Activated B cell treated with CpG ODN at 0.5 μM for 24 hours (primary cell): ENCODE data around the gene GRK7. TPM values are rescaled to one million over a fixed set of nuclear protein-coding genes. Genes with fewer than 3 reads are reported as not detected.

Experiments used
- ATAC-seq: fragments of 200-7000 bp; cut with Tn5 transposase; one replicate; pipeline ENCODE4 v1.10.0; 2021; ENCODE audit warnings: low read depth, mild to moderate bottlenecking, moderate library complexity
- CTCF ChIA-PET: fragments of 350-600 bp; sonication (Branson Sonifier 250); formaldehyde crosslinking; loops from one replicate; lab custom pipeline; 2021; ENCODE audit warnings: antibody characterized with exemption; lab: Charles Lee
- POLR2A ChIA-PET: fragments of 350-600 bp; sonication (Branson Sonifier 250); formaldehyde crosslinking; loops from one replicate; lab custom pipeline; 2021; ENCODE audit warnings: antibody characterized with exemption; lab: Charles Lee
- DNase-seq: peaks from one replicate; pipeline ENCODE4 v3.0.0; 2022
- H3K27ac Mint-ChIP-seq: one replicate; pipeline ENCODE4 v1.8.0; 2020; ENCODE audit warnings: mixed read lengths
- H3K27me3 Mint-ChIP-seq: one replicate; pipeline ENCODE4 v1.8.0; 2021; ENCODE audit warnings: mixed read lengths
- H3K36me3 Mint-ChIP-seq: one replicate; pipeline ENCODE4 v1.8.0; 2021; ENCODE audit warnings: low read depth, mixed read lengths
- H3K4me1 Mint-ChIP-seq: one replicate; pipeline ENCODE4 v1.8.0; 2021; ENCODE audit warnings: mixed read lengths
- H3K4me3 Mint-ChIP-seq: one replicate; pipeline ENCODE4 v1.8.0; 2020; ENCODE audit warnings: mild to moderate bottlenecking, mixed read lengths
- H3K9me3 Mint-ChIP-seq: one replicate; pipeline ENCODE4 v1.8.0; 2020; ENCODE audit warnings: mixed read lengths
- CTCF ChIP-seq: fragments of 200-600 bp; IDR thresholded peaks from one replicate; pipeline ENCODE4 v1.8.0; 2022; ENCODE audit warnings: antibody characterized with exemption, mild to moderate bottlenecking
- intact Hi-C: fragments of 100-400 bp; cut with micrococcal nuclease; formaldehyde crosslinking; loops from one replicate; pipeline ENCODE4 v1.15.1; 2024
- total RNA-seq: library from RNA; stranded (reverse); gene quantifications from 2 replicates; pipeline ENCODE4 v1.2.3, GENCODE V29; 2022

GRK7 gene
- total RNA-seq, 1 donor from 2014 or later = not detected

GRCh38 chr3:141796081-141796888 is 33.1 kb downstream of the GRK7 start:
- peak; percentile 86 for ATAC-seq
- CTCF ChIA-PET = interaction anchor here (2.9 kb wide), 1 partner anchor 79 kb away, joined by 8 read pairs; no protein-coding TSS in a partner anchor
- H3K4me1 Mint-ChIP-seq = peaks cover 34% of the 10 kb centered on the region

DNA sequence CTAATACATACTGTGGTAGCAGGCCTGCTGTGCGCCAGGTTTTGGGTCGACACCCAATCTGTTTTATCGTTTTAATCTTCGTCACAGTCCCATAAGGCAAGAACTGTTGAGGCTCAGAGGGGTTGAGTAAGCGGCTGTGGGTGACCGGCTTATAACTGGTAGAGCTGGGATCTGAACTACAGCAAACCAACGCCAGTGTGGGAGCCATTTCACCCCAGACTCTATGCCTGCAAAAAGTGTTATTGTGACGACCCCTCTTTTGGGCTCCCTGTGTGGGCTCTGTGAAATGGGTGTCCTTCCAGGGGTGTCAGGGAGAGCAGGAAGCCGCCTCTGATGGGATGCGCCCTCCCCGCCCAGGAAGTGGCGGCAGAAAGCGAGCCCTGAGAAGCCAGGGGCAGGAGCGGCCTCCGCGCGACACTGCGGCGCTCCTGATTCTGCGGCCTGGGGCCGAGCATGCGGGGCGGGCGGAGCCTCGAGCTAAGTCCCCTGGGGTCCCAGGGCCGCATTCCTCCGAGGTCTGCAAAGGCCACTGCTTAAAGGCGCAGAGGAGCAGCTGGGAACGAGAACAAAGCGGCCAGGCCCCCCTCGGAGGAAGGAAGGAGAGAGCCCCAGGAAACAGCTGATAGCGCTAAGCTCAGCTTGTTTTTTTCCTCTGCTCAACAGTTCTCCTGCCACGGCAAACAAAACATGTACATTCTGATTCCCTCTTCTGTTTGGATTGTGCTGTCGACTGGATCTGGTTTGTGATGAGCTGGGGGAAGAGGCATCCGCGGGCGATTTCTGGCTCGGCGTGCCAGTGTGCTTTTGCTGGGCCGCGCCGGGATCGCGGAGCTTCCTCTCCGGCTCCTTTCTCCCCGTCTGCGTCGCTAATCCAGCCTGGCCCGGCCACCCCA is 33.9 kb downstream of the GRK7 start:
- no peaks in the 10 kb centered on the region for H3K9me3 Mint-ChIP-seq
- intact Hi-C loops = loop anchor here (1.0 to 2.0 kb wide), 3 partner anchors 59 to 232 kb away; partner anchors contain the start of genes ATP1B3 and RNF7
- H3K4me3 Mint-ChIP-seq = peak overlapping the region; percentile 85
- peak overlapping the region; percentile 85 for H3K27ac Mint-ChIP-seq
- H3K36me3 Mint-ChIP-seq = no peaks in the 10 kb centered on the region
- peaks cover 34% of the 10 kb centered on the region for H3K4me1 Mint-ChIP-seq
- ATAC-seq (peak; percentile 43), DNase-seq (peak; percentile 36)
- H3K27me3 Mint-ChIP-seq = peaks cover 2% of the 10 kb centered on the region
- ChIA-PET CTCF (interaction anchor here (2.9 kb wide), 1 partner anchor 78 kb away, joined by 8 read pairs; no protein-coding TSS in a partner anchor), POLR2A (interaction anchor here (2.1 to 2.2 kb wide), 3 partner anchors 59 to 80 kb away, joined by 18 to 21 read pairs (median 20); partner anchors contain the start of genes ATP1B3 and RNF7)
- no peak for TF ChIP-seq CTCF

More at GRCh38 chr3:141796081-141796888, 33.1 kb downstream of the GRK7 start:
- peak overlapping the region; percentile 85 for H3K4me3 Mint-ChIP-seq
- DNase-seq = peak; percentile 39
- H3K27ac Mint-ChIP-seq = peak overlapping the region; percentile 85
- H3K36me3 Mint-ChIP-seq = no peaks in the 10 kb centered on the region
- H3K9me3 Mint-ChIP-seq = no peaks in the 10 kb centered on the region
- no peak for TF ChIP-seq CTCF
- intact Hi-C loops = loop anchor here (1.0 to 2.0 kb wide), 3 partner anchors 58 to 233 kb away; partner anchors contain the start of genes ATP1B3 and RNF7
- peaks cover 2% of the 10 kb centered on the region for H3K27me3 Mint-ChIP-seq
- POLR2A ChIA-PET = interaction anchor here (2.1 to 2.2 kb wide), 3 partner anchors 58 to 81 kb away, joined by 18 to 21 read pairs (median 20); partner anchors contain the start of genes ATP1B3 and RNF7

- ChIA-PET CTCF (interaction anchor here (2.9 kb wide), 1 partner anchor 77 kb away, joined by 8 read pairs; no protein-coding TSS in a partner anchor), POLR2A (interaction anchor here (2.1 to 2.2 kb wide), 3 partner anchors 60 to 79 kb away, joined by 18 to 21 read pairs (median 20); partner anchors contain the start of genes ATP1B3 and RNF7)
- H3K27me3 Mint-ChIP-seq = peaks cover 2% of the 10 kb centered on the region
- peak overlapping the region; percentile 85 for H3K27ac Mint-ChIP-seq
- H3K4me3 Mint-ChIP-seq = peak overlapping the region; percentile 85
- no peak for TF ChIP-seq CTCF
- intact Hi-C loops = loop anchor here (2.0 kb wide), 1 partner anchor 231 kb away; no protein-coding TSS in a partner anchor
- H3K36me3 Mint-ChIP-seq = no peaks in the 10 kb centered on the region
- no peaks in the 10 kb centered on the region for H3K9me3 Mint-ChIP-seq
- no peak for ATAC-seq
- H3K4me1 Mint-ChIP-seq = peaks cover 34% of the 10 kb centered on the region
- no peak for DNase-seq
Observed at GRCh38 chr3:141797819-141798447, 34.7 kb downstream of the GRK7 start.

DNA sequence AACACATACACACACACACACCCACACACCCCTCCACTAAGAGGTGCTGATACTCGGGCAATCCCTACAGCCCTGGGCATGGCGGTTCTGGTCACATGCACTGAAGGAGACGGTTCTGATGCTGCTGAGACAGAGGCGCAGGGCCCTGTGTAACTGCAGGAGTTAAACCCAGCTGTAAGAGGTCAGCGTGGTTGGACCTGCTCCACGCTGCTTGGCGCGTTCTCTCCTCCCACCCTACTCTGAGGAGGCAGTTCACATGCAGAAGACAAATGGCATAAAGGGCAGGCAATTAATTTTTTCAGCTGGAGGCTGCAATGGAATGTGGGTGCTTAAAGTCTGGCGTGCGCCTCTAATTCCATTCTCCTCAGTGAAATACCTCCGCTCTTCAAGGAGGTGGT is 35.2 kb downstream of the GRK7 start:
- intact Hi-C loops = no loop called here
- Mint-ChIP-seq H3K4me3 (no peak overlapping the region), H3K27ac (no peak overlapping the region), H3K36me3 (no peaks in the 10 kb centered on the region), H3K4me1 (peaks cover 34% of the 10 kb centered on the region), H3K27me3 (peaks cover 2% of the 10 kb centered on the region), H3K9me3 (no peaks in the 10 kb centered on the region)
- no peak for TF ChIP-seq CTCF
- ChIA-PET CTCF (interaction anchor here (2.9 kb wide), 1 partner anchor 77 kb away, joined by 8 read pairs; no protein-coding TSS in a partner anchor), POLR2A (interaction anchor here (2.2 kb wide), 1 partner anchor 77 kb away, joined by 18 read pairs; no protein-coding TSS in a partner anchor)
- ATAC-seq (no peak), DNase-seq (no peak)
